GM12878 (cell line): ENCODE data around the gene SYNM. TPM values are rescaled to one million over a fixed set of nuclear protein-coding genes. Genes with fewer than 3 reads are reported as not detected.

ENCODE experiments used
- IKZF2 ChIP-seq, 2 experiments: fragments of 450-650 bp; IDR thresholded peaks; 2 replicates each; pipeline ENCODE4 v1.6.1; 2017; ENCODE audit warnings: mild to moderate bottlenecking in 2 of 2, moderate library complexity in 2 of 2
- MXI1 ChIP-seq: fragments of 150-350 bp; IDR thresholded peaks from 2 replicates; pipeline ENCODE4 v1.6.1; 2011; ENCODE audit warnings: low read depth, mild to moderate bottlenecking, inconsistent platforms, low read length, improper control_type of control experiment
- SMARCA5 ChIP-seq: fragments of 450-650 bp; IDR thresholded peaks from 2 replicates; pipeline ENCODE4 v1.6.1; 2017; ENCODE audit warnings: mild to moderate bottlenecking
- ZBTB40 ChIP-seq: fragments of 450-650 bp; IDR thresholded peaks from 2 replicates; pipeline ENCODE4 v1.6.1; 2016; ENCODE audit warnings: mild to moderate bottlenecking, moderate library complexity, borderline replicate concordance
- ZNF384 ChIP-seq: IDR thresholded peaks from 2 replicates; pipeline ENCODE4 v1.6.1; 2012; ENCODE audit warnings: low read depth, mild to moderate bottlenecking, low read length, improper control_type of control experiment, borderline replicate concordance
- ZSCAN29 ChIP-seq: fragments of 450-650 bp; IDR thresholded peaks from 2 replicates; pipeline ENCODE4 v1.6.1; 2017; ENCODE audit warnings: mild to moderate bottlenecking, moderate library complexity
- polyA plus RNA-seq, 11 experiments: library from polyadenylated mRNA; depleted of rRNA in 4 of 11; unstranded in 6 of 11; stranded (reverse) in 5 of 11; fragments of >200 nt; fragmentation: Nextera tagmentation in 4 of 11; fragmentation: Illumina TruSeq in 1 of 11; extraction: Ambion mirVana in 4 of 11; extraction: Trizol in 1 of 11; gene quantifications; 1 replicate in 1 of 11; 2 replicates in 10 of 11; pipeline versions ENCODE4 v1.2.1 to v1.2.3, GENCODE V29; 2011 to 2016; ENCODE audit warnings: inconsistent platforms in 2 of 11, missing spikeins in 2 of 11, low read depth in 1 of 11
- total RNA-seq, 4 experiments: library from RNA; depleted of rRNA in 3 of 4; stranded (reverse); fragments of >200 nt in 3 of 4; fragmentation: Illumina TruSeq in 1 of 4; extraction: Trizol in 1 of 4; gene quantifications; 2 replicates each; pipeline versions ENCODE4 v1.2.1 to v1.2.3, GENCODE V29; 2013 to 2021
- TF ChIP-seq, protein P1 (sequence below): fragments of 450-650 bp; IDR thresholded peaks from 2 replicates; pipeline ENCODE4 v1.6.1; 2017; ENCODE audit warnings: antibody characterized with exemption, mild to moderate bottlenecking, moderate library complexity

The SYNM gene
- total and polyA plus RNA-seq, 10 of the 15 experiments (the other 5 are each of a cell fraction or from before 2014, with no cell fraction given), result 0.05 to 1.1 (median 0.89) TPM; not detected in 1

- TF ChIP-seq ZBTB40 (no peak), SMARCA5 (no peak), ZNF384 (no peak), ZSCAN29 (no peak), MXI1 (no peak), IKZF2 (IDR thresholded peaks at IDR 0.05) (no peak)
- TF ChIP-seq, protein P1, sequence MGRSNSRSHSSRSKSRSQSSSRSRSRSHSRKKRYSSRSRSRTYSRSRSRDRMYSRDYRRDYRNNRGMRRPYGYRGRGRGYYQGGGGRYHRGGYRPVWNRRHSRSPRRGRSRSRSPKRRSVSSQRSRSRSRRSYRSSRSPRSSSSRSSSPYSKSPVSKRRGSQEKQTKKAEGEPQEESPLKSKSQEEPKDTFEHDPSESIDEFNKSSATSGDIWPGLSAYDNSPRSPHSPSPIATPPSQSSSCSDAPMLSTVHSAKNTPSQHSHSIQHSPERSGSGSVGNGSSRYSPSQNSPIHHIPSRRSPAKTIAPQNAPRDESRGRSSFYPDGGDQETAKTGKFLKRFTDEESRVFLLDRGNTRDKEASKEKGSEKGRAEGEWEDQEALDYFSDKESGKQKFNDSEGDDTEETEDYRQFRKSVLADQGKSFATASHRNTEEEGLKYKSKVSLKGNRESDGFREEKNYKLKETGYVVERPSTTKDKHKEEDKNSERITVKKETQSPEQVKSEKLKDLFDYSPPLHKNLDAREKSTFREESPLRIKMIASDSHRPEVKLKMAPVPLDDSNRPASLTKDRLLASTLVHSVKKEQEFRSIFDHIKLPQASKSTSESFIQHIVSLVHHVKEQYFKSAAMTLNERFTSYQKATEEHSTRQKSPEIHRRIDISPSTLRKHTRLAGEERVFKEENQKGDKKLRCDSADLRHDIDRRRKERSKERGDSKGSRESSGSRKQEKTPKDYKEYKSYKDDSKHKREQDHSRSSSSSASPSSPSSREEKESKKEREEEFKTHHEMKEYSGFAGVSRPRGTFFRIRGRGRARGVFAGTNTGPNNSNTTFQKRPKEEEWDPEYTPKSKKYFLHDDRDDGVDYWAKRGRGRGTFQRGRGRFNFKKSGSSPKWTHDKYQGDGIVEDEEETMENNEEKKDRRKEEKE, result no peak
These were observed 41.8 kb downstream of the SYNM start (continued) for GRCh38 chr15:99146661-99147060.
